WTC11 (cell line): Measurements from ENCODE around the gene CACTIN. TPM values are rescaled to one million over a fixed set of nuclear protein-coding genes. Genes with fewer than 3 reads are reported as not detected.

ENCODE experiments used
- ATAC-seq: fragments of 200-7000 bp; cut with Tn5 transposase; 2 replicates; pipeline ENCODE4 v1.10.0; 2021; ENCODE audit warnings: mild to moderate bottlenecking, moderate library complexity
- CTCF ChIA-PET: fragments of 300-600 bp; sonication (Branson Sonifier 250); formaldehyde crosslinking; loops from one replicate; lab custom pipeline; 2021; ENCODE audit warnings: antibody characterized with exemption; lab: Charles Lee
- POLR2A ChIA-PET: fragments of 350-600 bp; sonication (Branson Sonifier 250); formaldehyde crosslinking; loops from one replicate; lab custom pipeline; 2021; ENCODE audit warnings: antibody characterized with exemption; lab: Charles Lee
- DNase-seq: peaks from one replicate; pipeline ENCODE4 v3.0.0; 2021; ENCODE audit warnings: low spot score
- H3K27ac Mint-ChIP-seq: 2 replicates; pipeline ENCODE4 v1.8.0; 2021; ENCODE audit warnings: mixed read lengths
- H3K27me3 Mint-ChIP-seq: 2 replicates; pipeline ENCODE4 v1.8.0; 2021; ENCODE audit warnings: low read depth, mild to moderate bottlenecking, moderate library complexity, mixed read lengths
- H3K36me3 Mint-ChIP-seq: 2 replicates; pipeline ENCODE4 v1.8.0; 2021; ENCODE audit warnings: mixed read lengths
- H3K4me1 Mint-ChIP-seq: 2 replicates; pipeline ENCODE4 v1.8.0; 2022; ENCODE audit warnings: mixed read lengths
- H3K4me3 Mint-ChIP-seq: 2 replicates; pipeline ENCODE4 v1.8.0; 2021; ENCODE audit warnings: mild to moderate bottlenecking, moderate library complexity, mixed read lengths
- H3K9me3 Mint-ChIP-seq: 2 replicates; pipeline ENCODE4 v1.8.0; 2021; ENCODE audit warnings: mixed read lengths
- AFF4 ChIP-seq: sonication (generic); formaldehyde crosslinking; IDR thresholded peaks from 2 replicates; pipeline ENCODE4 v1.8.1; 2023; ENCODE audit warnings: mild to moderate bottlenecking, missing genetic modification reagents, borderline replicate concordance
- AR ChIP-seq: fragments of 250-450 bp; sonication (Bioruptor Pico); IDR thresholded peaks from 2 replicates; pipeline ENCODE4 v1.9.0; 2021; ENCODE audit warnings: mild to moderate bottlenecking
- ATF3 ChIP-seq: sonication (generic); formaldehyde crosslinking; conservative IDR thresholded peaks from 2 replicates; pipeline ENCODE4 v1.8.1; 2022; ENCODE audit warnings: mild to moderate bottlenecking, missing genetic modification reagents
- ATF6 ChIP-seq: sonication (generic); formaldehyde crosslinking; IDR thresholded peaks from 2 replicates; pipeline ENCODE4 v1.8.1; 2023; ENCODE audit warnings: mild to moderate bottlenecking, missing genetic modification reagents
- FOXK1 ChIP-seq: sonication (generic); formaldehyde crosslinking; IDR thresholded peaks from 2 replicates; pipeline ENCODE4 v1.8.0; 2022; ENCODE audit warnings: mild to moderate bottlenecking, moderate library complexity, missing genetic modification reagents
- GABPB1 ChIP-seq: sonication (generic); formaldehyde crosslinking; IDR thresholded peaks from 2 replicates; pipeline ENCODE4 v1.8.1; 2023; ENCODE audit warnings: mild to moderate bottlenecking, missing genetic modification reagents
- GTF2I ChIP-seq: fragments of 250-450 bp; sonication (Bioruptor Pico); conservative IDR thresholded peaks from 2 replicates; pipeline ENCODE4 v1.4.0; 2021; ENCODE audit warnings: mild to moderate bottlenecking
- MXD4 ChIP-seq: fragments of 250-450 bp; sonication (Bioruptor Pico); IDR thresholded peaks from 2 replicates; pipeline ENCODE4 v1.8.0; 2021; ENCODE audit warnings: mild to moderate bottlenecking, moderate library complexity, borderline replicate concordance
- RELA ChIP-seq: sonication (generic); formaldehyde crosslinking; IDR thresholded peaks from 2 replicates; pipeline ENCODE4 v1.8.1; 2022; ENCODE audit warnings: missing genetic modification reagents, mild to moderate bottlenecking, borderline replicate concordance
- SP1 ChIP-seq: sonication (generic); formaldehyde crosslinking; conservative IDR thresholded peaks from 2 replicates; pipeline ENCODE4 v1.8.1; 2022; ENCODE audit warnings: missing genetic modification reagents
- TCF7 ChIP-seq: sonication (generic); formaldehyde crosslinking; IDR thresholded peaks from 2 replicates; pipeline ENCODE4 v1.8.0; 2022; ENCODE audit warnings: mild to moderate bottlenecking, low read depth, missing genetic modification reagents, moderate library complexity
- USF1 ChIP-seq: sonication (generic); formaldehyde crosslinking; IDR thresholded peaks from 2 replicates; pipeline ENCODE4 v1.8.0; 2022; ENCODE audit warnings: mild to moderate bottlenecking, missing genetic modification reagents
- ZBTB43 ChIP-seq: sonication (generic); formaldehyde crosslinking; IDR thresholded peaks from 2 replicates; pipeline ENCODE4 v1.8.1; 2023; ENCODE audit warnings: mild to moderate bottlenecking, missing genetic modification reagents
- ZNF219 ChIP-seq: sonication (generic); formaldehyde crosslinking; IDR thresholded peaks from 2 replicates; pipeline ENCODE4 v1.8.0; 2023; ENCODE audit warnings: missing genetic modification reagents, mild to moderate bottlenecking, borderline replicate concordance
- ZNF232 ChIP-seq: sonication (generic); formaldehyde crosslinking; IDR thresholded peaks from 2 replicates; pipeline ENCODE4 v1.8.0; 2022; ENCODE audit warnings: mild to moderate bottlenecking, missing genetic modification reagents
- ZNF263 ChIP-seq: sonication (generic); formaldehyde crosslinking; IDR thresholded peaks from 2 replicates; pipeline ENCODE4 v1.8.1; 2022; ENCODE audit warnings: low read depth, mild to moderate bottlenecking, moderate library complexity, missing genetic modification reagents
- ZNF416 ChIP-seq: fragments of 250-450 bp; sonication (Bioruptor Pico); IDR thresholded peaks from 2 replicates; pipeline ENCODE4 v1.9.0; 2021; ENCODE audit warnings: mild to moderate bottlenecking, inconsistent platforms
- ZNF425 ChIP-seq: fragments of 250-450 bp; sonication (Bioruptor Pico); conservative IDR thresholded peaks from 2 replicates; pipeline ENCODE4 v1.9.0; 2021; ENCODE audit warnings: mild to moderate bottlenecking
- total RNA-seq: library from RNA; stranded (reverse); gene quantifications from 3 replicates; pipeline ENCODE4 v1.2.3, GENCODE V29; 2021

The CACTIN gene
- total RNA-seq, 1 experiment from 2014 or later: 42.2 TPM

GRCh38 chr19:3656747-3657394, 30.3 kb upstream of the CACTIN start:
- H3K4me1 Mint-ChIP-seq: no peaks in the 10 kb centered on the region
- DNase-seq (no peak), ATAC-seq (no peak)
- H3K36me3 Mint-ChIP-seq: peaks cover 17% of the 10 kb centered on the region
- H3K27me3 Mint-ChIP-seq: no peaks in the 10 kb centered on the region
- no peak overlapping the region for H3K27ac Mint-ChIP-seq
- no peaks in the 10 kb centered on the region for H3K9me3 Mint-ChIP-seq
- H3K4me3 Mint-ChIP-seq: no peak overlapping the region
- ChIA-PET POLR2A (no interaction called here), CTCF (interaction anchor here (0.7 to 1.0 kb wide), 3 partner anchors 36 to 331 kb away, joined by 3 to 6 read pairs (median 5); no protein-coding TSS in a partner anchor)
- TF ChIP-seq GTF2I (CRISPR knock-in tag) (0 out of 2 replicates have a peak, but pooled peaks have one; percentile 27), ZNF232 (CRISPR knock-in tag) (no peak), USF1 (CRISPR knock-in tag) (no peak)

GRCh38 chr19:3656073-3656746, 29.6 kb upstream of the CACTIN start:
- ChIA-PET POLR2A (no interaction called here), CTCF (interaction anchor here (0.7 to 1.1 kb wide), 4 partner anchors 28 to 331 kb away, joined by 3 to 6 read pairs (median 4); no protein-coding TSS in a partner anchor)
- H3K4me3 Mint-ChIP-seq: no peak overlapping the region
- no peak for DNase-seq
- peaks cover 16% of the 10 kb centered on the region for H3K36me3 Mint-ChIP-seq
- no peak overlapping the region for H3K27ac Mint-ChIP-seq
- TF ChIP-seq ZBTB43 (CRISPR knock-in tag) (no peak), AFF4 (CRISPR knock-in tag) (no peak), ATF6 (CRISPR knock-in tag) (no peak), ZNF416 (no peak), FOXK1 (CRISPR knock-in tag) (no peak), TCF7 (no peak), AR (no peak), ATF3 (CRISPR knock-in tag) (no peak), ZNF425 (no peak), SP1 (no peak), ZNF263 (no peak), ZNF219 (CRISPR knock-in tag) (no peak), GABPB1 (CRISPR knock-in tag) (no peak), RELA (no peak), MXD4 (no peak)
- no peak for ATAC-seq
- no peaks in the 10 kb centered on the region for H3K4me1 Mint-ChIP-seq
- H3K27me3 Mint-ChIP-seq: no peaks in the 10 kb centered on the region
- H3K9me3 Mint-ChIP-seq: no peaks in the 10 kb centered on the region
